SK-N-MC (cell line): ENCODE measurements around the gene AKT2.

Experiments used
- DNase-seq: peaks from one replicate; pipeline ENCODE4 v3.0.0-alpha.2; 2011; ENCODE audit warnings: low read depth, low spot score
- H3K27ac ChIP-seq: fragments of 200-600 bp; sonication (generic); 2 replicates; pipeline ENCODE4 v1.5.1; 2016; ENCODE audit warnings: mixed run types
- H3K36me3 ChIP-seq: fragments of 200-600 bp; sonication (generic); 2 replicates; pipeline ENCODE4 v1.6.1; 2017; ENCODE audit warnings: antibody characterized with exemption, low read length, mixed read lengths; ENCODE audit not compliant: insufficient read depth
- H3K4me3 ChIP-seq: fragments of 200-600 bp; sonication (generic); 2 replicates; pipeline ENCODE4 v1.5.1; 2016
- H3K9ac ChIP-seq: fragments of 200-600 bp; sonication (generic); 2 replicates; pipeline ENCODE4 v1.8.0; 2017; ENCODE audit warnings: mixed run types, mixed read lengths; ENCODE audit not compliant: insufficient read length
- H3K9me3 ChIP-seq: fragments of 200-600 bp; sonication (generic); 2 replicates; pipeline ENCODE4 v1.6.1; 2017; ENCODE audit warnings: low read depth, mild to moderate bottlenecking, antibody characterized with exemption, low read length, moderate library complexity, mixed read lengths
- EZH2 ChIP-seq: fragments of 200-600 bp; sonication (generic); IDR thresholded peaks from one replicate; pipeline ENCODE4 v1.6.1; 2017; ENCODE audit warnings: antibody characterized with exemption
- FOXP2 ChIP-seq: optimal IDR thresholded peaks from 2 replicates; pipeline ENCODE3; 2011; ENCODE audit warnings: mild to moderate bottlenecking, moderate library complexity; ENCODE audit not compliant: insufficient read depth; ENCODE audit errors: extremely low read length, control extremely low read depth
- POLR2AphosphoS5 ChIP-seq: IDR thresholded peaks from 2 replicates; pipeline ENCODE4 v1.6.1; 2012; ENCODE audit warnings: mild to moderate bottlenecking, low read depth, low read length, borderline replicate concordance

AKT2 gene

DNA sequence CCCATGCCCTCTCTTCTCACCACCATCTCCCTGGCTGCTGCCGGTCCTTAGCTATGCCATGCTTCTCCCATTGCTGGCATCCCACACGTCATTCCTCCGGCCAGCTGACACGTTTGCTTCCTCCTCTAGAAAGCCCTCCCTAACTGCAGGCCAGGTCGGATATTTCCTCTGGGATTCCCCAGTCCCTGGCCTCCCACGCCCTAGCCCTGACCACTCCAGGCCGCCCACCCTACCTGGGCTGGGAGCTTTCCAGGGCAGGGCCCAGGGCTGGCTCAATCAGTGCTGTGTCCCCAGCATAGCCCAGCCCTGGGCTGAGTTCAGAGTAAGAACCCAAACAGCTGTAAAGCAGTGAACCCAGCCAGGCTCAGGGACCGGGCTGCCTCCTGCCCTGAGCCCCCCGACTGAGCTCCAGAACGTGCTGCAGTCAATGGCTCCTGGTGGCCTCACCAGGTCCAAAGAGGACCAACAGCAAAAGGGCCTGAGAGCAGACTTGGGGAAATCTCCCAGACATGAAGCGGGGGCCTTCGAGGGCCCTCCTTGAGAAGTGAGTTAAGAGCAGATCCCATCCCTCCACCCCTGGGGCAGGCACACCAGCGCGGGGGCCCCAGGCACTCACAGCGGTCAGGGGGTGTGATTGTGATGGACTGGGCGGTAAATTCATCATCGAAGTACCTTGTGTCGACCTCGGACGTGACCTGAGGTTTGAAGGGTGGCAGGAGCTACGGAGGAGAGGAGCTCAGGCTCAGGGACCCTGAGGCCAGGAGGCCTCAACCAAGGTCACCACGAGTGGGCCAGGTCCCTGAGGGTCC lies 50.5 kb downstream of the AKT2 start:
- Histone ChIP-seq H3K36me3 (peaks cover 25% of the 10 kb centered on the region; the same call in 1 of the 2 replicates), H3K4me3 (no peak overlapping the region), H3K9ac (no peak overlapping the region), H3K27ac (no peak overlapping the region), H3K9me3 (no peaks in the 10 kb centered on the region)
- TF ChIP-seq EZH2, result no peak
- DNase-seq, result no peak

DNA sequence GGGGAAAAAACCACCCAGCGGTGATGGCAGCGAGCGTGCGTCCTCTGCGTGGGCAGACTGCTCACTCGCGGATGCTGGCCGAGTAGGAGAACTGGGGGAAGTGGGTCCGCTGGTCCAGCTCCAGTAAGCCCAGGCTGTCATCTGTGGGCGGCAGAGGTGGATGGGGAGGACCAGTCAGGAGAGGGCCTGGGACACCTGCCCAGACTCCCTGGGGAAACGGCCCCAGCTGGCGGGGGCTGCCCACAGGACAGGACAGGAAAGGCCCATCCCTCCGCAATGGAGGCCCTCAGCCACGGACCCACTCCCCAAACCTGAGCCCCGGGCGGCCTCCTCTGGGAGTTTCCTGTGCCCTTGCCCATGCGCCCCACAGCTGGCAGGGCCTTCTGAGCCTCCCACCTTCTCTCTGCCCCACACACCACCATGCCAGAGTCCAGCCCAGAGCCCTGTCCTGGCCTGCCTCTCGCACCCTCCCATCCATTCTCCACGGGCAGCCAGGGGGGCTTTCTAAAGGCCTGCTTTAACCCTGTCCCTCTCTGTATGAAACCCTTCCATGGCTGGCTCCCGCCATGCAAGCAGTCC lies 51.2 kb downstream of the AKT2 start:
- H3K9ac ChIP-seq, result no peak overlapping the region
- no peaks in the 10 kb centered on the region for H3K9me3 ChIP-seq
- TF ChIP-seq POLR2AphosphoS5 (no peak), EZH2 (no peak), FOXP2 (no peak)
- no peak for DNase-seq
- no peak overlapping the region for H3K27ac ChIP-seq
- peaks cover 17% of the 10 kb centered on the region; the same call in 1 of the 2 replicates for H3K36me3 ChIP-seq
- no peak overlapping the region for H3K4me3 ChIP-seq

DNA sequence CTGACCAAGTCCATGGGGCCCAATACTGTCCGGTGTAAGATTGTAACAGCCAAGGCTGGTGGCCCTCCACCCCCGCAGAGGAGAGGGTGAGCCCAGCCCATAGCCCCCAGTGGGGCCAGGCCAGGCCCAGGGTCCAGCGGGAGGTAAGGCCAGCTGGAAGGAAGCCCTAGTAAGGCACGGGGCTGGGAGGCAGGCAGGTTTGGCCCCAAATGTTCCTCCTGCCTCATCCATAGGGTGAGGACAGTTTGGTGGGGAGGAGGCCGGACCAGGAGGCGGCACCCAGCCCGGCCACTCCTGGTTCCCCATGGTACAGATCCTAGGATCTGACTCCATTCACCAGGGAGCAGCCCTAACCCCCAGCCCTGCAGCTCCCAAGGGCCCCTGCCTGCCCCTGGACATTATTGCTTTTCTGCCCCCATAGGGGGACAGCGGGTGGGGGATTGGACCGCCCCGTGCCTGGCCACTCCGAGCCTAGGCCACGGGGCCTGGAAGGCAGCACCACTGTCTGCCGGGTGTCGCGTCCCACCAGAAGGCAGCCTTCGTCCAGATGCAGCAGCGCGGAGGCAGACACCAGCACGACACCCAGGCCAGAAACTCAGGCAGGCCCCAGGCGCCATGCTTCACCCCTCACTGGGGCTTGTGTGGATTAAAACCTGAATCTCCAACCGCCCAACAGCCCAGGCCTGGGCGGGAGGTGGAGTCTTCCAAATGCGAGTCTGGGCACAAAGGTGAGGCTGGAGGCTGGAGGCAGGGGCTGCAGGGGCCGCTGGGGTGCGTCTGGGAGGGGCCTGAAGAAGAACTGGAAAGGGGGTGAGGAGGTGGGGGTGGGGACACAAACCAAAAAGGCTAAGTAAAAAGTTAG lies 52.0 kb downstream of the AKT2 start:
- Histone ChIP-seq H3K4me3 (no peak overlapping the region), H3K9me3 (no peaks in the 10 kb centered on the region), H3K36me3 (peaks cover 14% of the 10 kb centered on the region; the same call in 1 of the 2 replicates), H3K27ac (no peak overlapping the region), H3K9ac (no peak overlapping the region)
- no peak for TF ChIP-seq EZH2
- no peak for TF ChIP-seq POLR2AphosphoS5
- no peak for TF ChIP-seq FOXP2
- DNase-seq, result no peak

DNA sequence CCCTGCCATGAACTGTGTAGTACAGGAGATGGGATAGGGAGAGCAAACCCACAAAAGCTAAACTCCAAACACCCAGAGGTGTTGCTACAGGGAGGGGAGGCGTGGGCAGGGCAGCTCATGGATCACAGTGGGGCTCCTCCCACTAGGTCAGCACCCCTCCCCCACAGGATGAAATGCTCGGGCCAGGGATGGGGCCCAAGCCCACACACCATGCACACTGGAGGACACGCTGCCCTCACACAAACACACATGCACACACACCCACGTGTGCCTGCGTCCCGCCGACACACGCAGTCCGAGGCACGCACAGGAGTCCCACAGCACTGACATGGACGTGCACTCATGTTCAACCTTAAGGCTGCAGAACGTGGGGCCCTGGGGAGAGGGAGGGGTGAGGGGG lies 52.7 kb downstream of the AKT2 start:
- Histone ChIP-seq H3K9me3 (no peaks in the 10 kb centered on the region), H3K9ac (no peak overlapping the region), H3K36me3 (peaks cover 8% of the 10 kb centered on the region; the same call in 1 of the 2 replicates), H3K4me3 (no peak overlapping the region), H3K27ac (no peak overlapping the region)
- no peak for DNase-seq
- TF ChIP-seq POLR2AphosphoS5 (no peak), EZH2 (no peak), FOXP2 (no peak)

DNA sequence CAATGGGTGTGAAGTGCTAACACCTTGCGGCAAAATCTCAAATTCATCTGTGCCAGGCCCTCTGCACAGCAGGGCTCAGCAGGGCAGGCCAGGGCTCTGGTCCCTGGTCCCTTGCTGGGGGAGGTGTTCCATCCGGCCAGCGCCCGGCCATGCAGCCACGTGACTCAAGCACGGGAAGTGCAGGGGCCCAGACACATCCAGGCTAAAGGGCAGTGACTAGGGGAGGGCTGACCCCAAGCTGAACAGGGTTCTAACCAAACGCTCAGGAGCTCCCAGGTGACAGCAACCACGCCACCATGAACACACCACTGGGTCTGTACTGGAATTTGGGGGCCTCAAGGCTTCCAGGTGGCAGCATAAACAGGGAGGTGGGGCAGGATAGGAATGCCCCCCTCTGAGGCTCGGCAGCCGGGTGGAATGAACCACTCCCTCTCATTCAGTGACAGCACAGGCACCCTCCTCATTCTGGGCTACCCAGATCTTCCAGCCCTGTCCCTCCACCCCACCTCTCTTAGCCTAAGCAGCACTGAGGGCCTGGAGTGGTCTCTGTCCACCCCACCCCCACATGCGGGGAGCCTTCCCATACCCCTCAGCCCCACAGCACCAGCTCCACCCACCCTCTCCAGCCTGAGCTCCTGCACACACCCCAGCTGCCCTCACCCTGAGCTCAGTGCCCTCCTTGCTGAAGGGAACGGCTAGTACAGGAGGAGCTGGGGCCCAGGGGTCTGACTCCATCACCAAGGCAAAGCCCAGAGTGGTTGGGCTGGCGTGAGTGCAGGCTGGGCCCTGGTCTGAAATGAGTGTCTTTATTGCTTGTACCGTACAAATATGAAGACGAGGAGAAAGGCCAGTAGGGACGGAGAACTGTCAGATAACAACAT lies 53.4 kb downstream of the AKT2 start:
- no peak overlapping the region for H3K27ac ChIP-seq
- TF ChIP-seq POLR2AphosphoS5 (no peak), EZH2 (no peak), FOXP2 (no peak)
- H3K9ac ChIP-seq, result no peak overlapping the region
- peaks cover 5% of the 10 kb centered on the region; the same call in 1 of the 2 replicates for H3K36me3 ChIP-seq
- no peak overlapping the region for H3K4me3 ChIP-seq
- no peaks in the 10 kb centered on the region for H3K9me3 ChIP-seq
- DNase-seq, result no peak

DNA sequence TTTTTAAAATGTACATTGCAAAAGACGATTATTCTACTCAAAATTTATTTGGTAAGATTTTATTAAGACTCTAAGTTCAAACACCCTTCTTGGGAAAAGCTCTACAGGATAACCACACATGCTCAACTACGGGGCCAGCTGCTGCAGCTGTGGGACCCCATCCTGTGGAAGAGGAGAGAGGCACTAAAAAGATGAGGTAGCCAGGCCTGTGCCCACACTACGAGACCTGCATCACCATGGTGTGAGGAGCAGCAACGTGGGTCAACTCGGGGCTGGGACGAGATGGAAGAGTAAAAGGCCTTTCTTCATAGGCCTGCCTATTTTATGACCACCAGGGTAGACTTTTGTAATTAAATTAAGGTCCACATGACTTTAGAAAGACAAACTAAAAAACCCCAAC lies 54.1 kb downstream of the AKT2 start:
- Histone ChIP-seq H3K36me3 (peaks cover 1% of the 10 kb centered on the region; the same call in 1 of the 2 replicates), H3K9ac (no peak overlapping the region), H3K9me3 (no peaks in the 10 kb centered on the region), H3K27ac (no peak overlapping the region), H3K4me3 (no peak overlapping the region)
- no peak for DNase-seq
- TF ChIP-seq POLR2AphosphoS5 (no peak), EZH2 (no peak), FOXP2 (no peak)

DNA sequence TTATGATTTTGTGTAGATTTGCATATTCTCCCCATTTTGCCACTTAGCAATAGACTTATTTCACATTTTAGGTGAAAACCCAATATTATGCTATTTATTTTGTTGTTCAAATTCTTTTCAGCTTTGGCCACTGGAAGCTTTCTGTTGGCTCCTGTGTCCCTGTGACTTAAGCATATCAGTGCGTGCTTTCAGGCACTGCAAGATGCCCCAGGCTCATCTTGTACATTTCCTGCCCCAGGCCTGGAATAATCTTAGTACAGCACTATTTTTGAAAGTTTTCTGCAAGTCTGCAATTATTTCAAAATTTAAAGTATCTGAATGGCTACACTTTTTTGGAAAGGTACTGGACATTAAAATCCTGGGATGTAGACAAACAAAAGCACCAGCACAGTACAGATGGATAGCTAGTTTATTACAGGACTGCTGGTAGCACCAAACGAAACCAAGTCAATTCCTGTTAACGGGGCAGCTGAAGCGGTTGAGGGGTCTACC lies 55.2 kb downstream of the AKT2 start:
- H3K4me3 ChIP-seq, result no peak overlapping the region
- H3K9me3 ChIP-seq, result no peaks in the 10 kb centered on the region
- H3K36me3 ChIP-seq, result no peaks in the 10 kb centered on the region; the same call in 1 of the 2 replicates
- TF ChIP-seq FOXP2, result no peak
- no peak overlapping the region for H3K27ac ChIP-seq
- no peak overlapping the region for H3K9ac ChIP-seq
- no peak for DNase-seq
